Effector CD8-positive, alpha-beta T cell (primary cell): ENCODE measurements around the gene FAM3C.

Source experiments
- DNase-seq: peaks from one replicate; lab custom pipeline; 2025; lab: John Stamatoyannopoulos, UW

The FAM3C gene

GRCh38 chr7:121379930-121380329 is 16.2 kb downstream of the FAM3C start:
- DNase-seq = no peak

GRCh38 chr7:121376979-121377378 is 19.1 kb downstream of the FAM3C start:
- no peak for DNase-seq

GRCh38 chr7:121373177-121373576 is 22.9 kb downstream of the FAM3C start:
- no peak for DNase-seq

GRCh38 chr7:121372376-121373010 is 23.6 kb downstream of the FAM3C start:
- no peak for DNase-seq

- DNase-seq = no peak
These were observed 24.2 kb downstream of the FAM3C start for GRCh38 chr7:121371883-121372282.

GRCh38 chr7:121371367-121371766 is 24.7 kb downstream of the FAM3C start:
- DNase-seq = no peak

- no peak for DNase-seq
These were observed 26.6 kb downstream of the FAM3C start for GRCh38 chr7:121369462-121369861.

GRCh38 chr7:121366852-121367431 is 29.2 kb downstream of the FAM3C start:
- no peak for DNase-seq

GRCh38 chr7:121360564-121360963 is 35.5 kb downstream of the FAM3C start:
- DNase-seq = no peak

GRCh38 chr7:121355574-121355973 is 40.5 kb downstream of the FAM3C start:
- no peak for DNase-seq

- no peak for DNase-seq
These were observed 43.8 kb downstream of the FAM3C start for GRCh38 chr7:121352323-121352722.

- no peak for DNase-seq
These were observed 44.4 kb downstream of the FAM3C start for GRCh38 chr7:121351682-121352081.

GRCh38 chr7:121344497-121344896 is 51.6 kb downstream of the FAM3C start:
- DNase-seq = no peak

- no peak for DNase-seq
These were observed 52.0 kb downstream of the FAM3C start for GRCh38 chr7:121344093-121344492.

GRCh38 chr7:121343302-121343701 is 52.8 kb downstream of the FAM3C start:
- no peak for DNase-seq

GRCh38 chr7:121342631-121343030 is 53.5 kb downstream of the FAM3C start:
- DNase-seq = no peak

- no peak for DNase-seq
These were observed 54.2 kb downstream of the FAM3C start for GRCh38 chr7:121341933-121342332.

GRCh38 chr7:121339082-121339481 is 57.0 kb downstream of the FAM3C start:
- DNase-seq = no peak

- no peak for DNase-seq
These were observed 58.7 kb downstream of the FAM3C start for GRCh38 chr7:121337398-121337797.

- no peak for DNase-seq
These were observed 59.5 kb downstream of the FAM3C start for GRCh38 chr7:121336579-121336978.

- DNase-seq = no peak
These were observed 61.0 kb downstream of the FAM3C start for GRCh38 chr7:121334875-121335648.

GRCh38 chr7:121334376-121334775 is 61.7 kb downstream of the FAM3C start:
- DNase-seq = no peak

- DNase-seq = no peak
These were observed 64.5 kb downstream of the FAM3C start for GRCh38 chr7:121331574-121331973.
